GM19468 (cell line): ENCODE measurements around the gene CLSTN2.

Experiments
- ATAC-seq: cut with Tn5 transposase; IDR thresholded peaks from one replicate; pipeline ENCODE4 v1.9.1; 2021; ENCODE audit warnings: mild to moderate bottlenecking, moderate library complexity, moderate number of reproducible peaks; ENCODE audit not compliant: unreplicated experiment; ENCODE audit errors: extremely low read depth

Gene CLSTN2

GRCh38 chr3:139994891-139995290, 59.9 kb downstream of the CLSTN2 start:
- ATAC-seq, result no peak

GRCh38 chr3:140004271-140004670, 69.3 kb downstream of the CLSTN2 start:
- no peak for ATAC-seq

- ATAC-seq, result no peak
These were observed 71.3 kb downstream of the CLSTN2 start for GRCh38 chr3:140006331-140006730.

- ATAC-seq, result no peak
These were observed 72.1 kb downstream of the CLSTN2 start for GRCh38 chr3:140007081-140007480.

GRCh38 chr3:140007911-140008869, 73.2 kb downstream of the CLSTN2 start:
- ATAC-seq, result no peak

GRCh38 chr3:140010391-140010790, 75.4 kb downstream of the CLSTN2 start:
- no peak for ATAC-seq

GRCh38 chr3:140011086-140011485, 76.1 kb downstream of the CLSTN2 start:
- ATAC-seq, result no peak

- ATAC-seq, result no peak
These were observed 76.8 kb downstream of the CLSTN2 start for GRCh38 chr3:140011611-140012277.

GRCh38 chr3:140013220-140013619, 78.2 kb downstream of the CLSTN2 start:
- no peak for ATAC-seq

- no peak for ATAC-seq
These were observed 80.0 kb downstream of the CLSTN2 start for GRCh38 chr3:140014831-140015495.

GRCh38 chr3:140015741-140016140, 80.8 kb downstream of the CLSTN2 start:
- ATAC-seq, result no peak

- no peak for ATAC-seq
These were observed 83.6 kb downstream of the CLSTN2 start for GRCh38 chr3:140018556-140018955.

- ATAC-seq, result no peak
These were observed 85.0 kb downstream of the CLSTN2 start for GRCh38 chr3:140019946-140020345.

- ATAC-seq, result no peak
These were observed 85.6 kb downstream of the CLSTN2 start for GRCh38 chr3:140020541-140020940.

- ATAC-seq, result no peak
These were observed 86.3 kb downstream of the CLSTN2 start for GRCh38 chr3:140021269-140021668.

GRCh38 chr3:140022066-140022770, 87.2 kb downstream of the CLSTN2 start:
- ATAC-seq, result no peak

GRCh38 chr3:140023616-140024530, 88.9 kb downstream of the CLSTN2 start:
- no peak for ATAC-seq

GRCh38 chr3:140031170-140031569, 96.2 kb downstream of the CLSTN2 start:
- ATAC-seq, result no peak

- ATAC-seq, result no peak
These were observed 99.1 kb downstream of the CLSTN2 start for GRCh38 chr3:140034058-140034457.
